Placental pericyte (primary cell): ENCODE results near the gene IL4R. TPM values are rescaled to one million over a fixed set of nuclear protein-coding genes. Genes with fewer than 3 reads are reported as not detected.

Source experiments
- total RNA-seq: library from RNA; depleted of rRNA; stranded (reverse); fragments of >200 nt; gene quantifications from 2 replicates; pipeline ENCODE4 v1.2.3, GENCODE V29; 2012

The IL4R gene
- total RNA-seq = 68.1 and 122 TPM in 2 replicates

DNA sequence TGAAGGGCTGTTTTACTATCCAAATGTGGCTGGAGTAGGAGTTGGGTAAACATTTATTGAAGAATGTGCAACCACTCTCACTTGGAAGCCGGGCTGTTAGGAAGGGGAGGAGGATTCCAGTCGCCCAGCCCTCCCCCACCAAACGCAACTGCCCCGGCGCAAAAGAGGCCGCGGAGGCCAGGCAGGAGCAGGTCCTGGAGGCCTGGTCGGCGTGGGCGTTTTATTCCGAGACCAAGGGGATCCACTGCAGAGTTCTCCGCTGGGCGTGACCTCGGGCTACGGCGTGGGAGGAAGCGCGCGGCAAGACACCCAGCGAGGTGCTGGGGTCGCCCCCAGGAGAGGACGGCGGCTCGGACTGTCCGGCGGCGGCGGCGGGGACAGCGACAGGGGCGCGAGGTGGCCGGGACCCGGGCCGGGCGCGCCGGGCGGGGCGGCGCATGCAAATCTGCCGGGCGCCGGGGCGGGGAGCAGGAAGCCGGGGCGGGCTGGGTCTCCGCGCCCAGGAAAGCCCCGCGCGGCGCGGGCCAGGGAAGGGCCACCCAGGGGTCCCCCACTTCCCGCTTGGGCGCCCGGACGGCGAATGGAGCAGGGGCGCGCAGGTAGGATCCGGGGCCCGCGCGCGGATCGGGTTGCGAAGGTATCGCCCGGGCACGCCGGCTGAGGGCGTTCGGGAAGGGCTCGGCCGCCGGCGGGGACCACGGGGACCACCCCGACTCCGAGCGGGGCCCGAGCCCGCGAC lies at the start of gene IL4R:
IL4R (plus strand) TSS at position 553 of the 739 bp plus-strand sequence. CDS start 26,230 bp downstream, outside the sequence.

DNA sequence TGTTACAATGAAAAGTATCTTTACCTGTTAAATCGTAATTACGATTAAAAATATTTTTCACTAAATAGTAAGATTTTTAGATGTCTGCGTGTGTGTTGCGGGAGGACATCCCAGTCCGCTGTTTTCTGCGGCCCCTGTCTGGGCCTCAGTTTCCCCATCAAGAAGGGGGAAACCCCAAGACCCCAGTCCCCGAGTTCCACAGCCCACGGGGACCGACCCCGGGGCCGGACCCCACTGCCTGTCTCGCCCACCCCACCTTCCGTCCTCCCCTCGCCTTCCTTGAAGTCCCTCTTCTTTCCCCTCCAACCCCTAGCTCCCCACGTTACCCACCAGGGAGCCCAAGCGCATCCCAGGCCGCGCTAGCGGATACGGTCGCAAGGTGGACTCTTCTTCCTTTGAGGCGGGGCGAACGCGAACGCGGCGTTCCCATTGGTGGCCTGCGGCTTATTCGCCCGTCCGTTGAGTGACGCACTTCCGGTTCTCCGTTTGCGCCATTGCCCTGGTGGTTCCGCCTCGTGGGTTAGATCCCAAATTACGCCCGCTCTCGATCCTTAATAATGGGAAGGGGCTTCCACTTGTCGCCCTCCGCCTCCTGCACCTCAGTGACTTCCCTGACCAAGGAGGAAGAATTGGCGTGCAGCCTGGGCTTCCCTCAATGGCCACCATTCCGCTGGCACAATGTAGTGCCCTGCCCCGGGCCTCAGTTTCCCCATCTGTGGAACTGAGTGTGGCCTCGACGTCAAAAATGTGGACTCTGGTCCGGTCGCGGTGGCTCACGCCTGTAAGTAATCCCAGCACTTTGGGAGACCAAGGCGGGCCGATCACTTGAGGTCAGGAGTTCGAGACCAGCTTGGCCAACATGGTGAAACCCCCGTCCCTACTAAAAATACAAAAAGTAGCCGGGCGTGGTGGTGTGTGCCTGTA lies 45.1 kb upstream of the IL4R start, which contains the start of gene NSMCE1:
NSMCE1 (minus strand) TSS at position 397 of the 924 bp plus-strand sequence. CDS start 11,202 bp downstream, outside the sequence.

DNA sequence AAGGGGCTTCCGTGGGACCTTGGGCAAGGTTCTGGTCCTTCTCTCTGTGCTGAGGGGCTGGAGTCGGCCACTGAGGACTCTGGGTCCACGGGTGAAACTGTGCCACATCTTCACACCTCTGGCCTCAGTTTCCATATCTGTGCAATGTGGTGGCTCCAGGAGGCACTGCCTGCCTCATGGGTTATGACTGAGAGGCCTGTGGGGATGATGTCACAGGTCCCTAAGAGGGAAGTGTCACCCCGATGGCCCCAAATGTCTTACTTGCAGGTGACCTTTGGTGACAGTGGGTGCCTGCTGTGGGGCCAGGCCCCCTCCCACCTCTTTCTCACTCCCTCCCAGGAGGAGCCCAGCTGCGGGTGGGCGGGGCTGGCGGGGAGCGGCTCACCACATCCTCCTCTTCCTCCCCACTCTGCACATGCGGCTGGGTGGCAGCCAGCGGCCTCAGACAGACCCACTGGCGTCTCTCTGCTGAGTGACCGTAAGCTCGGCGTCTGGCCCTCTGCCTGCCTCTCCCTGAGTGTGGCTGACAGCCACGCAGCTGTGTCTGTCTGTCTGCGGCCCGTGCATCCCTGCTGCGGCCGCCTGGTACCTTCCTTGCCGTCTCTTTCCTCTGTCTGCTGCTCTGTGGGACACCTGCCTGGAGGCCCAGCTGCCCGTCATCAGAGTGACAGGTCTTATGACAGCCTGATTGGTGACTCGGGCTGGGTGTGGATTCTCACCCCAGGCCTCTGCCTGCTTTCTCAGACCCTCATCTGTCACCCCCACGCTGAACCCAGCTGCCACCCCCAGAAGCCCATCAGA lies 88.2 kb downstream of the IL4R start, which contains the start of gene IL21R:
IL21R (plus strand) TSS at position 407 of the 801 bp plus-strand sequence. CDS start 27,898 bp downstream, outside the sequence.

Other genes with a start within 250 kb of the IL4R start
- gene C16orf82, start 247.0 kb upstream of the IL4R start, total RNA-seq = 0.14 TPM in 1 of 2 replicates, not detected in the other
- 6.3 and 10.0 TPM in 2 replicates for gene KDM8, start 110.4 kb upstream of the IL4R start, total RNA-seq
- 61.0 and 82.7 TPM in 2 replicates for gene NSMCE1, start 45.2 kb upstream of the IL4R start, total RNA-seq
- gene IL21R, start 88.2 kb downstream of the IL4R start, total RNA-seq = 0.14 and 2.0 TPM in 2 replicates
- 63.9 and 117 TPM in 2 replicates for gene GTF3C1, start 235.9 kb downstream of the IL4R start, total RNA-seq
- gene KATNIP, start 236.2 kb downstream of the IL4R start, total RNA-seq = 22.0 and 28.9 TPM in 2 replicates